Retinal pigment epithelial cell (primary cell): Measurements from ENCODE around the gene LPXN.

Experiments
- DNase-seq: peaks from one replicate; pipeline ENCODE4 v3.0.0-alpha.2; 2010; ENCODE audit warnings: low read depth
- H3K4me3 ChIP-seq: 2 replicates; pipeline ENCODE4 v1.5.1; 2011; ENCODE audit warnings: mild to moderate bottlenecking, low read length, control low read depth, moderate library complexity
- TF ChIP-seq, protein P1 (sequence below): conservative IDR thresholded peaks from 2 replicates; pipeline ENCODE4 v1.5.1; 2011; ENCODE audit warnings: low read depth, low read length, control low read depth, inconsistent platforms

LPXN gene

DNA sequence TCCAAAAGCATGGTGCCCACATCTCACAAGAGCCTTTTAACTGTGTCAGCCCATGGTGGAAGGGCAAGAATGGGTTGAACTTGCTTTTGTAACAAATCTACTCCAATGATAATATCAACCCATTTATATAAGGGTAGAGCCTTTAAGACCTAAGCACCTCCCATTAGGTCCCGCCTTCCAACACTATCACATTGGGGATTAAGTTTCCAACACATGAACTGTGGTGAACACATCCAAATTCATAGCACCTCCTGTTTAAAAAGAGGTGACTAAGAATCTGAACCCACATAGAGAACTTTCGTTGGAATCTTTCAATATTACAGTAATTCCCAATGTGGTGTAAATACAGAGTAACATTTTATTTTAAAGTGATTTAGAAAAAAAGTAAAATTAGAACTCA lies 37.6 kb upstream of the LPXN start:
- TF ChIP-seq, protein P1, sequence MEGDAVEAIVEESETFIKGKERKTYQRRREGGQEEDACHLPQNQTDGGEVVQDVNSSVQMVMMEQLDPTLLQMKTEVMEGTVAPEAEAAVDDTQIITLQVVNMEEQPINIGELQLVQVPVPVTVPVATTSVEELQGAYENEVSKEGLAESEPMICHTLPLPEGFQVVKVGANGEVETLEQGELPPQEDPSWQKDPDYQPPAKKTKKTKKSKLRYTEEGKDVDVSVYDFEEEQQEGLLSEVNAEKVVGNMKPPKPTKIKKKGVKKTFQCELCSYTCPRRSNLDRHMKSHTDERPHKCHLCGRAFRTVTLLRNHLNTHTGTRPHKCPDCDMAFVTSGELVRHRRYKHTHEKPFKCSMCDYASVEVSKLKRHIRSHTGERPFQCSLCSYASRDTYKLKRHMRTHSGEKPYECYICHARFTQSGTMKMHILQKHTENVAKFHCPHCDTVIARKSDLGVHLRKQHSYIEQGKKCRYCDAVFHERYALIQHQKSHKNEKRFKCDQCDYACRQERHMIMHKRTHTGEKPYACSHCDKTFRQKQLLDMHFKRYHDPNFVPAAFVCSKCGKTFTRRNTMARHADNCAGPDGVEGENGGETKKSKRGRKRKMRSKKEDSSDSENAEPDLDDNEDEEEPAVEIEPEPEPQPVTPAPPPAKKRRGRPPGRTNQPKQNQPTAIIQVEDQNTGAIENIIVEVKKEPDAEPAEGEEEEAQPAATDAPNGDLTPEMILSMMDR, result no peak
- H3K4me3 ChIP-seq, result no peak overlapping the region
- no peak for DNase-seq

DNA sequence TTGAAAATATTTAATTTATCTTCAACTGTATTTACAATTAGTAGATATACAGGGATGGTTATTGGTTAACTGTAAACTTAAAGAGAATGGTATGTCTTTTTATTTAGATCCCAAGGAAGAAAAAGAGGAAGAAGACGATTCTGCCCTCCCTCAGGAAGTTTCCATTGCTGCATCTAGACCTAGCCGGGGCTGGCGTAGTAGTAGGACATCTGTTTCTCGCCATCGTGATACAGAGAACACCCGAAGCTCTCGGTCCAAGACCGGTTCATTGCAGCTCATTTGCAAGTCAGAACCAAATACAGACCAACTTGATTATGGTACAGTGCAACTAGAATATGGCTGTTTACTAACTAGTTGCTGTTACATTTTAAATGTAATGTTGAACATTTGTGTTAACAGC lies 34.1 kb upstream of the LPXN start:
- TF ChIP-seq, protein P1, result no peak
- no peak for DNase-seq
- H3K4me3 ChIP-seq, result no peak overlapping the region

GRCh38 chr11:58608331-58608730 lies 32.7 kb upstream of the LPXN start:
- TF ChIP-seq, protein P1, result no peak
- no peak for DNase-seq

DNA sequence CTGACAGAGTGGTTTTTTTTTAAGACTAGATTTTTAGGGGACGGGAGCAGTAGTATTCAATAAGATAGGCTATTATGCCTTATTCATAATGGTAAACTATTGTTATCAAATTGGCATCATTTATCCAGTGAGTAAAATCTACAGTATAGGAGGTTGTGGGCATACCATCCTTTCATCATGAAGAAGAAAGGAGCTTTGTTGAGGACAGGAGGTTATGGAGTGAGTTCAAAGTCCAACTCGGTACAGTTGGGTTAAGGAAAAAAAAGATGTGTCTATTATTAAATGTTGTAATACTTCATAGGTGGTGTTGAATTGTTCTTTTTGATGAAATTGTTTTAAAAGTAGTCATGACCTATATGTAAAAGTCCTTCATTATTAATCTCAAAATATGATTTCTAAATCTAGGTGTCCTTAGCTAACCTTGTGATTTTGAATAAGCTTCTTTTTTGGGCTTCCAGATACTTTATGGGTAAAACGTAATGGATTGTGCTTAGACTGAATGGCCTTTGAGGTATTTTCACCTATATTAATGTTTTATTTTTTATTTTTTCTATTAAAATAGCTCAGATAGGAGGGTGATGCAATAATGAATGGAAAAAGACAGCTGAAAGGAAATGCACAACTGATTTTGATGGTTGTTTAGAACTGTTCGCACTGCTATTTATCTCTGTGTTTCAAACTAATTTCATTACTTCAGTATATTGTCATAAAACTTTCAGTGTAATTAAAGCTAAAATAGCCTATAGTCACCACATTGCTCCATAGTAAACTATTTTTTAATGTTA lies 31.5 kb upstream of the LPXN start:
- no peak overlapping the region for H3K4me3 ChIP-seq
- TF ChIP-seq, protein P1, result no peak
- DNase-seq, result no peak

More at GRCh38 chr11:58608331-58608730, 32.7 kb upstream of the LPXN start:
- no peak overlapping the region for H3K4me3 ChIP-seq

DNA sequence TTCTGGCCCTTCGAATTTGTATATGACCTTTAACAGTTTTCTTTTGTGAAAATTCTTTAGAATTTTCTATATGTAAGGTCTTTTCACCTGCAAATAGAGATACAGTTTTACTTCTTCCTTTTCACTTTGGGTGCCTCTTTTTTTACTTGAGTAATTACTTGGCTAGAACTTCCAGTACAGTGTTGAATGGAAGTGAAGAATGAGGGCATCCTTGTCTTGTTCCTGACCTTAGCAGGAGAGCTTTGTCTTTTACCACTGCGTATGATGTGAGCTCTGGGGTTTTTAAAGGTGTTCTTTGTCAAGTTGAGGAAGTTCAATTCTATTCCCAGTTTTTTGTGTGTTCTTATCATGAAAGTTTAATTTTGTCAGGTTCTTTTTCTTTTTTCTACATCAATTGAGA lies 24.9 kb upstream of the LPXN start:
- no peak overlapping the region for H3K4me3 ChIP-seq
- TF ChIP-seq, protein P1, result no peak
- DNase-seq, result no peak

DNA sequence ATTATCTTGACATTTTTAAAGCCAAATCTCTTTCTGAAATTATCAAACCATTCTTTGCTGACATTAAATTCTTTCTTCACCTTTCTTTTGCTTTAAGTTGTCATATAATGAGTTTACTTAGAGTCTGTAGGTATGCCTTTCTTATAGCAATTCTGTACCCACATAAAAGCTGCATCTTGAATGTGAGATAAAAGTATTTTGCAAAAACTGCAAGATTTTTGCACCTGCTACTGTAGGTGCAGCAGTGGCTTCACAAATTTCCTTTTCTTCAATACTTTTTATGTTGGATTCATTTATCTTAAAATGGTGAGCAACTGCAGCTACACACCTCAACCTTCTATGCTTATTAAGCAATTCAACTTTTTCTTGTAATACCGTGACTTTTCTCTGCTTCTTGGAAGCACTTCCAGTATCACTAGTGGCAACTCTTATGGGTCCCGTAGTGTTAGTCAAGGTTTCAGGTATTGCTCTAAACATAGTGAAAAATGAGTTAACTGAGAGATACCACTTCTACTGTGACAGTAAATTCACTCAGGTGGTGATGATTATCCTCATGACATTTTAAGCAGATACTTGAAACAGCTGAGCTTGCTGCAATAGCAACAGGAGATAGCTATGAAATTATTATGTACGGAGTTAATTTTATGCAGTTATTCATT lies 22.0 kb upstream of the LPXN start:
- no peak for DNase-seq
- TF ChIP-seq, protein P1, result no peak
- H3K4me3 ChIP-seq, result no peak overlapping the region

DNA sequence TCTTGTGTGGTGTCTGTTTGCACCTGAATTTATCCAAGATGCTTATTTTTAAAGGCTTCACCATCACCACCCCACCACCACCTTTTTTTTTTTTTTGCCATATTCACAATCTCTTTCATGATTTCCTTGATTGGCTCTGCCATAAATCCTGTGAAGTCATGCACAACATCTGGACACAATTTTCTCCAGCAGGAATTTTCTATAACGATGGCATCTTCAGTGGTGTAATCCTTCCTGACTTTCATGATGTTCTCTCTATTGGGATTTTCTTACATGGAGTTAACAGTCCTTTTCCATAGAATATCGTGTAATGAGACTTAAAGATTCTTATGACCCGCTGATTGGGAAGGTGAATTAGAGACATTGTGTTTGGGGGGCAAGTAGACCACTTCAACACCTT lies 21.0 kb upstream of the LPXN start:
- H3K4me3 ChIP-seq, result no peak overlapping the region
- DNase-seq, result no peak
- TF ChIP-seq, protein P1, result no peak
